Fibroblast of villous mesenchyme (primary cell): ENCODE measurements around the gene CELSR1. TPM values are rescaled to one million over a fixed set of nuclear protein-coding genes. Genes with fewer than 3 reads are reported as not detected.

Experiments
- DNase-seq: peaks from one replicate; pipeline ENCODE4 v3.0.0-alpha.2; 2010; ENCODE audit warnings: low read depth
- H3K4me3 ChIP-seq: 2 replicates; pipeline ENCODE4 v1.5.1; 2011; ENCODE audit warnings: low read depth, mild to moderate bottlenecking, low read length
- total RNA-seq: library from RNA; depleted of rRNA; stranded (reverse); fragments of >200 nt; gene quantifications from 2 replicates; pipeline ENCODE4 v1.2.3, GENCODE V29; 2012
- TF ChIP-seq, protein P1 (sequence below): IDR thresholded peaks from 2 replicates; pipeline ENCODE4 v1.5.1; 2012; ENCODE audit warnings: low read depth, mild to moderate bottlenecking, low read length; ENCODE audit not compliant: insufficient read depth

The CELSR1 gene
- total RNA-seq, 1 donor, result 1.7 TPM

DNA sequence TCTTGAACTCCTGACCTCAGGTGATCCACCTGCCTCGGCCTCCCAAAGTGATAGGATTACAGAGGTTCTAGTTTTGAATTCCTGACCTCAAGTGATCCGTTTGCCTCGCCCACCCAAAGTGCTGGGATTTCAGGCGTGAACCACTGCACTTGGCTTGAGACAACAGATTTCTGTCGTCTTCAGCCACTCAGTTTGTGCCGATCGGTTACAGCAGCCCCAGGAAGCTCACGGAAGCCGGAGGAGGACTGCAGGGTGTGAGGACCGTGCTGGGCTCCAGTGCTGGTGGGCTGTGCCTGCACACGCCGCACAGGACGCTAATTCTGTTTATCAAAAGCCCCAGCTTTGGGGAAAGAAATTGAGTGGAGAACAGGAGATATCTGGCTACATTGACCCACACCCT, 82.0 kb downstream of the CELSR1 start:
- TF ChIP-seq, protein P1, sequence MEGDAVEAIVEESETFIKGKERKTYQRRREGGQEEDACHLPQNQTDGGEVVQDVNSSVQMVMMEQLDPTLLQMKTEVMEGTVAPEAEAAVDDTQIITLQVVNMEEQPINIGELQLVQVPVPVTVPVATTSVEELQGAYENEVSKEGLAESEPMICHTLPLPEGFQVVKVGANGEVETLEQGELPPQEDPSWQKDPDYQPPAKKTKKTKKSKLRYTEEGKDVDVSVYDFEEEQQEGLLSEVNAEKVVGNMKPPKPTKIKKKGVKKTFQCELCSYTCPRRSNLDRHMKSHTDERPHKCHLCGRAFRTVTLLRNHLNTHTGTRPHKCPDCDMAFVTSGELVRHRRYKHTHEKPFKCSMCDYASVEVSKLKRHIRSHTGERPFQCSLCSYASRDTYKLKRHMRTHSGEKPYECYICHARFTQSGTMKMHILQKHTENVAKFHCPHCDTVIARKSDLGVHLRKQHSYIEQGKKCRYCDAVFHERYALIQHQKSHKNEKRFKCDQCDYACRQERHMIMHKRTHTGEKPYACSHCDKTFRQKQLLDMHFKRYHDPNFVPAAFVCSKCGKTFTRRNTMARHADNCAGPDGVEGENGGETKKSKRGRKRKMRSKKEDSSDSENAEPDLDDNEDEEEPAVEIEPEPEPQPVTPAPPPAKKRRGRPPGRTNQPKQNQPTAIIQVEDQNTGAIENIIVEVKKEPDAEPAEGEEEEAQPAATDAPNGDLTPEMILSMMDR, result no peak
- no peak overlapping the region for H3K4me3 ChIP-seq
- DNase-seq, result no peak

DNA sequence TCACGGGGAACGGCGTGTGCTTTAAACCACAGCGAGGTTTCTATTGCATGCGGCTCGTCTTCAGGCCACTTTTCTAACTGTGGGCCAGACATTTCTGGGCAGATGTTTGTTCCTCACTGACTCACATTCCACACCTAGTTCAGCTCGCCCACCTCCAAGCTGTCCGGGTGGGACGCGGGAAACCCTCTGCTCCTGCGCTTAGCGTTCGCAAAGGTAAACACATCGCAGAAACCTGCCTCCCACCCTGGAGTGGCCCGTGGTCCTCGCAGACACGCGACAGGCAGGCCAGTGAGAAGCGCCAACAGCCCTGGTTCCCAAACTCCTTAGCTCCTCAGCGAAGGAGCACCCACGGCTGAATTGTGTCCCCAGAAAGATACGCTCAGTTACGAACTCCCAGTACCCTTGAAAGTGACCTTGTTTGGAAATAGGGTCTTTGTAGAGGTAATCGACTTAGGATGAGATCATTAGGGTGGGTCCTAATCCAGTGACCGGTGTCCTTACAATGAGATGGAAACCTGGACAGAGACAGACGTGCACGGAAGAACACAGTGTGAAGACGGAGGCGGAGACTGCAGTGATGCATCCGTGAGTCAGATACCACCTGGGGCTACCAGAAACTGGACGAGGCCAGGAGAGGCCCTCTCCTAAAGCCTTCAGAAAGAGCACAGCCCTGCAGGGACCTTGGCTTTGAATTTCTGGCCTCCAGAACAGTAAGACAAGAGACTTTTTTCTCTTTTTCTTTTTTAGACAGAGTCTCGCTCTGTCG, 82.7 kb downstream of the CELSR1 start:
- TF ChIP-seq, protein P1, result no peak
- H3K4me3 ChIP-seq, result no peak overlapping the region
- no peak for DNase-seq

DNA sequence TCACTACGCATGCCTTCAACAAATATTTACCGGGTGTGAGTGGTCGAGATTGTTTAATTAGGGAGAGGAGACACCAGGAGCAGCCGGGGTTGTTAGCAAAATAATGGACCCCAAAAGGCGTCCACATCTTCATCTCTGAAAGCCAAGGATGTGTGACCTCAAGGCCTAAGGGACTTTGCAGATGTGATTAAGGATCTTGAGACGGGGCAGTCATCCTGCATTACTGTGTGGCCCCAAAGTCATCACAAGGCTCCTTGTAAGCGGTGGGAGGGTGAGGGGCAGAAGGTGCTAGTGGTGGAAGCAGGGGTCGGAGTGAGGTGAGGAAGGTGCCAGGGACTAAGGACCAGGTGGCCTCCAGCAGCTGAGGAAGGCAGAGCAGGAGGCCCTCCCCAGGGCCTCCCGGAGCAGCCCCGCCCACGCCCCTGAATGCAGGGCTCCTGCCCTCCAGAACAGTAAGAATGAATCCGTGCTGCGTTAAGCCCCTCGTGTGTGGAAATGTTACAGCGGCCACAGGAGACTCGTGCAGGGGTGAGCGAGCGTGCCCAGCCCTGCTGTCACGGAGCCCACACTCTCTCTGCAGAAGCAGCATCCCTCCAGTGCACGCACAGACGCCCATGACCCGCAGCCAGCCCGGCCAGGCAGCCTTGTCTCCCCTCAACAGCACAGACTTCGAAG, 83.5 kb downstream of the CELSR1 start:
- TF ChIP-seq, protein P1, result no peak
- DNase-seq, result no peak

DNA sequence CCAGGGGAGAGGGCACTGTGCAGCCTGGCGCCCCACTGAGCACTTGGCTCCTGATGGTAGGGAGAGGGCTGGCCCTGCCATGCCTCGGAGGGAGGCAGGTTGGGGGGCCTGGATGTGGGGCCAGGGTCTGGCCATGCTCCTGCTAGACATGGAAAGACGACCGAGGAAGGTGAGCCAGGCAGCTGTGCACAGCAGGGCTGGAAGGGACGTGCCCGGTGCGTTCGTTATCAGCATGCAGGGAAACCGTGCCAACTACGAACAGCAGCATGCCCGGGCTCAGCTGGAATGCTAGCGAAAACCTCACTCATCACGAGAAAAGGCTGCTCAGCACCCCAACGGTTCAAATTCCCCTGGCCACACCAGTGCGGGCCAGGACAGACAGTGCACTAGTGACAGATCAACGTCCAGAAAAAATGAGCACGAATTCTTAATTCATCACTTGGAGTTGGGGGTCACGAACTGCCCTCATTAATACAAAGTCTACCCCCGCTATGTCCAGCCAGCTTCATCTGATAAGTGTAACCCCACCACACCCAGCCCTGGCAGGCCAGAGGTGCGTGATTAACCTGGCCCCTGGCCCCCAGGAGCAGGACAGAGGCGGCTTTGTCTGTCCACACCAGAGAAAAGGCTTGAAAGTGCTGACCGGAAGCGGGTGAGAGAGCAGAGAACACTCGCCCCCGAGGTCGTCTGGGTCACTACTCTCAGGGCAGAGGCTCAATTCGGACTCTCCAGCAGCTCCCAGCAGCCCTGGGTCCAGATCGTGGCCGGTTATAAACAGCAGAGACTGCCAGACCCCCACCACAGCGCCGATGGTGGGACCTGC, 84.2 kb downstream of the CELSR1 start:
- no peak for DNase-seq
- TF ChIP-seq, protein P1, result no peak
- no peak overlapping the region for H3K4me3 ChIP-seq

More for the DNA sequence above, 83.5 kb downstream of the CELSR1 start:
- no peak overlapping the region for H3K4me3 ChIP-seq

DNA sequence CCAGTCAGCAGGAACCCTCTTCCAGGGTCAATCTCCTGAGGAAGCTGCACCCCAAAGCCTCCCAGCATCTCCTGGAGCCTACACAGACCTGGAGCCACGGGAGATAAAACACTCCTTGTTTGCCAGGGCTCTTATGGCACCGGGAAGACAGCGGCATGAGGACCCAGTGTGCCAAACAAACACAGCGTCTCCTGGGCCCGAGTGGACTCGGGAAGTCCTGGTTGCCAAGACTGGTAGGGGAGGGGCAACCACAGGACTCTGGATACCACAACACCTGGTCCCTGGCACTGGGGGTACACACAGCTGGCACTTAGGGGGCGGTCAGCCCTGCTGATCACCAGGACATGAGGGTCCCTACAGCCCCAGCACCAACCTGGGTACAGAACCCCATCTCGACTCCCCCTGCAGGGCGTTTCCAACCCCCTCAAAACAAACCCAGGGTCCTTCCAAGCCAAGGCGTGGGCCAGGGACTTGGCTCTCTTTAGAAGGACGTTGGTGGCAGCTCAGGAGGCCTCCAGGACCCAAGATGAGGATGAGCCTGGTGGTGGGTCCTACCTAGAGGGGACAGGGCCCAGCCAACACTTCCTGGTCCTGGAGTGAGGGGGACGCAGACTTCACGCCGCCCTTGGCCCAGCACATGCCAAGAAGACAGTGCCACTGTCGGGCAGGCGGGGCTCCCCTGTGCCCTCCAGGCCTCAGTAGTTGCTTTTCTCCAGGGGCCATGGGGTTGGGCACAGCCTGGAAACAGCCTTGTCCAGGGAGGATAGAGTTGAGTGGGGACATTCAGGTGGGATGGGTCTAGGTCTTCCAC, 85.0 kb downstream of the CELSR1 start:
- TF ChIP-seq, protein P1, result no peak
- DNase-seq, result no peak
- no peak overlapping the region for H3K4me3 ChIP-seq

DNA sequence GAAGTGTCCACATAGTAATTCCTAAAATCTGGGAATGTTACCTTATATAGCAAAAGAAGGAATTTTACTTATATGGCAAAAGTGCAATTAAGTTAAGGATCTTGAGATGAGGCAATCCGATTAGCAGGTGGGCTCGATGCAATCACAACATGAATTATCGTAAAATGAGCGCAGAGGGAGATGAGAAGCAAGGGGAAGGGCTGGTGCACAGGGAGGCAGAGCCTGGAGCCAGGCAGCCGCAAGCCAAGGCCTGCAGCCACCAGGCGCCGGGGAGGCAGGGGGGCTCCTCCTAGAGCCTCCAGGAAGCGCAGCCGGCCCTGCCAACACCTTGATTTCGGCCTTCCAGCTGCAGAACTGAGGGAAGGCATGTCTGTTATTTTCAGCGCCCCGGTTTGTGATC, 85.7 kb downstream of the CELSR1 start:
- TF ChIP-seq, protein P1, result no peak
- H3K4me3 ChIP-seq, result no peak overlapping the region
- DNase-seq, result no peak
